H1 (cell line): ENCODE data around the gene WIPF1. TPM values are rescaled to one million over a fixed set of nuclear protein-coding genes. Genes with fewer than 3 reads are reported as not detected.

ENCODE experiments used
- CTCF ChIA-PET: fragments of 300-600 bp; sonication (Branson Sonifier 250); formaldehyde crosslinking; loops from one replicate; lab custom pipeline; 2021; ENCODE audit not compliant: partially characterized antibody; lab: Charles Lee
- POLR2A ChIA-PET: fragments of 300-600 bp; sonication (Branson Sonifier 250); formaldehyde crosslinking; loops from one replicate; lab custom pipeline; 2021; ENCODE audit warnings: inconsistent platforms; ENCODE audit not compliant: partially characterized antibody; lab: Charles Lee
- DNase-seq, 2 experiments: peaks; one replicate each; pipeline versions ENCODE4 v3.0.0 to v3.0.0-alpha.2; 2010 to 2022; ENCODE audit warnings: low spot score in 2 of 2, low read depth in 1 of 2, mixed read lengths in 1 of 2
- FAIRE-seq: peaks from 2 replicates; lab custom pipeline; 2011; peaks lifted over from hg19 to GRCh38; lab: Jason Lieb, UNC
- H2AFZ ChIP-seq: 2 replicates; pipeline ENCODE4 v1.8.1; 2012; ENCODE audit warnings: low read length, inconsistent platforms
- H2AK5ac ChIP-seq: 2 replicates; pipeline ENCODE4 v1.6.1; 2013; ENCODE audit warnings: low read depth, low read length
- H2BK120ac ChIP-seq: replicated peaks from 2 replicates; pipeline ENCODE3; 2013; ENCODE audit warnings: low read depth, low read length, inconsistent platforms
- H2BK12ac ChIP-seq: 2 replicates; pipeline ENCODE4 v1.6.1; 2013; ENCODE audit warnings: low read depth, low read length
- H2BK15ac ChIP-seq: 2 replicates; pipeline ENCODE4 v1.6.1; 2013; ENCODE audit warnings: low read length
- H2BK20ac ChIP-seq: 2 replicates; pipeline ENCODE4 v1.6.1; 2013; ENCODE audit warnings: low read length
- H2BK5ac ChIP-seq: 2 replicates; pipeline ENCODE4 v1.6.1; 2013; ENCODE audit warnings: low read depth, low read length
- H3K14ac ChIP-seq: 2 replicates; pipeline ENCODE4 v1.6.1; 2013; ENCODE audit warnings: inconsistent platforms; ENCODE audit not compliant: insufficient read length
- H3K18ac ChIP-seq: 2 replicates; pipeline ENCODE4 v1.6.1; 2013; ENCODE audit warnings: low read length; ENCODE audit errors: extremely low read depth
- H3K23ac ChIP-seq: 2 replicates; pipeline ENCODE4 v1.6.1; 2013; ENCODE audit warnings: inconsistent platforms; ENCODE audit not compliant: insufficient read length
- H3K23me2 ChIP-seq: 2 replicates; pipeline ENCODE4 v1.6.1; 2013; ENCODE audit warnings: low read depth, low read length
- H3K27ac ChIP-seq: 2 replicates; pipeline ENCODE4 v1.6.1; 2011; ENCODE audit warnings: low read depth, low read length, inconsistent platforms
- H3K27me3 ChIP-seq, 4 experiments: replicated peaks in 1 of 4; 1 replicate in 1 of 4; 2 replicates in 3 of 4; pipeline versions ENCODE4 v1.6.1 to v1.8.1; 2011 to 2013; ENCODE audit warnings: low read length in 3 of 4, mild to moderate bottlenecking in 3 of 4, inconsistent platforms in 2 of 4, mixed read lengths in 2 of 4, moderate library complexity in 1 of 4; ENCODE audit not compliant: control insufficient read depth in 3 of 4, insufficient read depth in 3 of 4; ENCODE audit errors: extremely low read depth in 1 of 4
- H3K36me3 ChIP-seq, 4 experiments: 2 replicates each; pipeline versions ENCODE4 v1.6.1 to v1.8.1; 2011 to 2013; ENCODE audit warnings: mild to moderate bottlenecking in 4 of 4, low read length in 3 of 4, moderate library complexity in 2 of 4, control low read depth in 1 of 4, inconsistent platforms in 1 of 4; ENCODE audit not compliant: insufficient read depth in 4 of 4, control insufficient read depth in 2 of 4
- H3K4ac ChIP-seq: replicated peaks from 2 replicates; pipeline ENCODE3; 2013; ENCODE audit warnings: low read length, low read depth, mixed read lengths, inconsistent platforms; ENCODE audit not compliant: insufficient read length
- H3K4me1 ChIP-seq, 4 experiments: replicated peaks in 1 of 4; 1 replicate in 1 of 4; 2 replicates in 3 of 4; pipeline versions ENCODE4 v1.6.1 to v1.8.1; 2011 to 2013; ENCODE audit warnings: low read length in 3 of 4, inconsistent platforms in 2 of 4, mixed read lengths in 1 of 4; ENCODE audit not compliant: insufficient read depth in 4 of 4, control insufficient read depth in 3 of 4
- H3K4me2 ChIP-seq, 2 experiments: 2 replicates each; pipeline versions ENCODE4 v1.6.1 to v1.8.1; 2011 to 2013; ENCODE audit warnings: low read depth in 2 of 2, low read length in 2 of 2, control low read depth in 1 of 2, inconsistent platforms in 1 of 2, mild to moderate bottlenecking in 1 of 2; ENCODE audit not compliant: insufficient read depth in 1 of 2
- H3K4me3 ChIP-seq, 4 experiments: fragments of 200-600, 300-600 bp in 1 of 4; sonication (generic), shearing (Covaris generic), sonication (Bioruptor Twin) in 1 of 4; 2 replicates each; pipeline versions ENCODE4 v1.5.1 to v1.8.1; 2011 to 2016; ENCODE audit warnings: low read length in 4 of 4, low read depth in 3 of 4, control low read depth in 2 of 4, inconsistent platforms in 2 of 4, mild to moderate bottlenecking in 2 of 4, mixed read lengths in 1 of 4, moderate library complexity in 1 of 4; ENCODE audit not compliant: insufficient read depth in 2 of 4; ENCODE audit errors: extremely low read depth in 1 of 4
- H3K56ac ChIP-seq: replicated peaks from 2 replicates; pipeline ENCODE3; 2013; ENCODE audit warnings: low read depth, mild to moderate bottlenecking, mixed read lengths, low read length, inconsistent platforms; ENCODE audit not compliant: insufficient read length
- H3K79me1 ChIP-seq: 2 replicates; pipeline ENCODE4 v1.6.1; 2013; ENCODE audit warnings: low read depth, low read length, control low read depth
- H3K79me2 ChIP-seq, 2 experiments: 2 replicates each; pipeline versions ENCODE4 v1.6.1 to v1.8.1; 2012 to 2013; ENCODE audit warnings: low read length in 2 of 2, mild to moderate bottlenecking in 2 of 2, inconsistent platforms in 1 of 2; ENCODE audit not compliant: insufficient read depth in 2 of 2, control insufficient read depth in 1 of 2
- H3K9ac ChIP-seq, 4 experiments: replicated peaks in 1 of 4; 1 replicate in 1 of 4; 2 replicates in 3 of 4; pipeline versions ENCODE4 v1.6.1 to v1.8.1; 2011 to 2013; ENCODE audit warnings: low read depth in 3 of 4, low read length in 3 of 4, control low read depth in 2 of 4, mild to moderate bottlenecking in 2 of 4, moderate library complexity in 2 of 4, inconsistent platforms in 1 of 4; ENCODE audit errors: extremely low read depth in 1 of 4
- H3K9me3 ChIP-seq, 2 experiments: 2 replicates each; pipeline versions ENCODE4 v1.6.1 to v1.8.1; 2012 to 2013; ENCODE audit warnings: mild to moderate bottlenecking in 2 of 2, moderate library complexity in 2 of 2, control low read depth in 1 of 2, inconsistent platforms in 1 of 2, low read depth in 1 of 2, low read length in 1 of 2, mixed read lengths in 1 of 2; ENCODE audit not compliant: insufficient read depth in 2 of 2
- H4K20me1 ChIP-seq, 2 experiments: replicated peaks in 1 of 2; 2 replicates each; pipeline versions ENCODE3 to v1.8.1; 2011 to 2013; ENCODE audit warnings: inconsistent platforms in 2 of 2, low read length in 2 of 2, mild to moderate bottlenecking in 1 of 2; ENCODE audit not compliant: insufficient read depth in 2 of 2, control insufficient read depth in 1 of 2
- H4K5ac ChIP-seq: 2 replicates; pipeline ENCODE4 v1.6.1; 2013; ENCODE audit warnings: low read length, low read depth, mixed read lengths, inconsistent platforms; ENCODE audit not compliant: insufficient read length
- H4K8ac ChIP-seq: 2 replicates; pipeline ENCODE4 v1.8.0; 2013; ENCODE audit warnings: mild to moderate bottlenecking, moderate library complexity, low read length, inconsistent platforms; ENCODE audit not compliant: insufficient read depth; ENCODE audit errors: extremely low read depth
- H4K91ac ChIP-seq: replicated peaks from 2 replicates; pipeline ENCODE3; 2013; ENCODE audit warnings: low read length, mixed read lengths, inconsistent platforms; ENCODE audit not compliant: insufficient read length
- BACH1 ChIP-seq: IDR thresholded peaks from 2 replicates; pipeline ENCODE4 v1.6.1; 2012; ENCODE audit warnings: low read length, improper control_type of control experiment
- FOSL1 ChIP-seq: IDR thresholded peaks from 2 replicates; pipeline ENCODE4 v1.6.1; 2011; ENCODE audit warnings: mild to moderate bottlenecking, low read depth, low read length, moderate library complexity; ENCODE audit not compliant: insufficient read depth
- HDAC2 ChIP-seq, 2 experiments: fragments of 300-600 bp in 1 of 2; sonication (generic) in 1 of 2; IDR thresholded peaks; 2 replicates each; pipeline ENCODE4 v1.6.1; 2011 to 2012; ENCODE audit warnings: low read depth in 2 of 2, low read length in 2 of 2, mild to moderate bottlenecking in 2 of 2, moderate library complexity in 2 of 2, borderline replicate concordance in 1 of 2, inconsistent platforms in 1 of 2
- POU5F1 ChIP-seq: IDR thresholded peaks from 2 replicates; pipeline ENCODE4 v1.6.1; 2011; ENCODE audit warnings: low read depth, mild to moderate bottlenecking, low read length, moderate library complexity
- RNF2 ChIP-seq: fragments of 200-900, 300-1000 bp; sonication (generic); IDR thresholded peaks from 2 replicates; pipeline ENCODE4 v1.7.1; 2016; ENCODE audit warnings: borderline replicate concordance, low read depth, mild to moderate bottlenecking, antibody characterized with exemption, low read length; ENCODE audit not compliant: poor library complexity, severe bottlenecking; ENCODE audit errors: missing control alignments
- SIX5 ChIP-seq: IDR thresholded peaks from 2 replicates; pipeline ENCODE4 v1.6.1; 2011; ENCODE audit warnings: mild to moderate bottlenecking, low read depth, low read length
- TBP ChIP-seq: IDR thresholded peaks from 2 replicates; pipeline ENCODE4 v1.6.1; 2011; ENCODE audit warnings: low read depth, low read length, improper control_type of control experiment
- WGBS, 2 experiments: shearing (Covaris generic) in 1 of 2; methylation state at CpG; one replicate each; pipeline versions ENCODE4 v1.1.6 to v1.1.7; 2013 to 2015; ENCODE audit warnings: low lambda C conversion rate in 2 of 2, mixed read lengths in 2 of 2, inconsistent platforms in 1 of 2, low coverage in 1 of 2, missing lambda C conversion rate in 1 of 2; ENCODE audit not compliant: insufficient replicate concordance in 2 of 2, insufficient coverage in 1 of 2, insufficient read length in 1 of 2; ENCODE audit errors: extremely low coverage in 1 of 2, missing lambda C conversion rate in 1 of 2; 5-methylcytosine and 5-hydroxymethylcytosine counted together
- polyA plus RNA-seq, 7 experiments: library from polyadenylated mRNA; depleted of rRNA in 3 of 7; stranded (reverse) in 5 of 7; unstranded in 2 of 7; fragments of >200 nt in 5 of 7; fragments of 200-250 nt in 2 of 7; gene quantifications; 1 replicate in 5 of 7; 2 replicates in 1 of 7; 4 replicates in 1 of 7; pipeline versions ENCODE4 v1.2.1 to v1.2.3, GENCODE V29; 2011 to 2013; ENCODE audit warnings: missing spikeins in 2 of 7, mixed read lengths in 2 of 7
- total RNA-seq: library from RNA; stranded (reverse); fragmentation: NEBNext Ultra II Directional; extraction: Animal tissue kit (Norgen Biotek cat#: 25700); gene quantifications from 2 replicates; pipeline ENCODE4 v1.2.1, GENCODE V29; 2021

Gene WIPF1
- total and polyA plus RNA-seq, 2 of the 8 experiments (the other 6 are each of a cell fraction or from before 2014, with no cell fraction given) = 4.7 to 5.2 TPM

DNA sequence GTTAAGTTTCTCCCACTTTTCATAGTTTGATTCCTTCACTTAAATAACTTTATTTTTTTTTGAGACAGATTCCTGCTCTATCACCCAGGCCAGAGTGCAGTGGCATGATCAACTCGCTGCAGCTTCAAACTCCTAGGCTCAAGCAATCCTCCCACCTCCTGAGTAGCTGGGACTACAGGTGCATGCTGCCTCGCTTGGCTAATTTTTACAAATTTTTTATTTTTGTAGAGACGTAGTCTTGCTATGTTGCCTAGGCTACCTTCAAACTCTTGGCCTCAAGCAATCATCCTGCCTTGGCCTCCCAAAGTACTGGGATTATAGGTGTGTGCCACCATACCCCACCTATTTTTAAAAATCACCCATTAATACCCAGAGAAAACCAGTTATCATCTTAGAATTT, 14.2 kb upstream of the WIPF1 start:
- Histone ChIP-seq H4K8ac (no peak overlapping the region), H2BK12ac (no peak overlapping the region), H2BK15ac (no peak overlapping the region), H3K4me3 (no peak overlapping the region), H3K23me2 (no peaks in the 10 kb centered on the region), H3K27me3 (no peaks in the 10 kb centered on the region), H2AFZ (no peak overlapping the region), H3K9ac (no peak overlapping the region), H2BK120ac (no peak overlapping the region), H3K4me1 (no peaks in the 10 kb centered on the region; a peak in 1 of 7 replicates), H3K79me2 (no peaks in the 10 kb centered on the region), H2BK5ac (no peak overlapping the region), H3K27ac (no peak overlapping the region), H3K14ac (no peak overlapping the region), H3K4ac (no peak overlapping the region), H3K4me2 (no peak overlapping the region), H3K79me1 (no peaks in the 10 kb centered on the region), H3K36me3 (no peaks in the 10 kb centered on the region), H4K5ac (no peak overlapping the region), H3K18ac (no peak overlapping the region), H3K9me3 (no peaks in the 10 kb centered on the region), H4K91ac (no peak overlapping the region), H3K23ac (no peak overlapping the region), H3K56ac (no peak overlapping the region), H2AK5ac (no peak overlapping the region), H4K20me1 (no peaks in the 10 kb centered on the region), H2BK20ac (no peak overlapping the region)
- WGBS, 2 experiments = 87% methylated on average over 3 of the region's 3 CpGs; no CpG with 5 or more reads in 1 of the 2 experiments
- no peak for TF ChIP-seq TBP
- TF ChIP-seq BACH1 = no peak
- TF ChIP-seq HDAC2 (IDR thresholded peaks at IDR 0.05; ENCODE audit: borderline replicate concordance in 1 of 2, low read depth in 2 of 2, low read length in 2 of 2) = no peak
- no peak for TF ChIP-seq FOSL1
- no peak for TF ChIP-seq RNF2
- TF ChIP-seq SIX5 = no peak
- no peak for TF ChIP-seq POU5F1
- FAIRE-seq (no peak), DNase-seq (no peak)
- ChIA-PET POLR2A (no interaction called here), CTCF (interaction anchor here (1.0 to 1.4 kb wide), 3 partner anchors 9 to 148 kb away, joined by 3 to 5 read pairs (median 3); no protein-coding TSS in a partner anchor)
